B cell (primary cell): Measurements from ENCODE around the gene CYGB.

Source experiments
- CTCF ChIP-seq: fragments of 200-600 bp; IDR thresholded peaks from one replicate; pipeline ENCODE4 v1.8.0; 2022; ENCODE audit warnings: antibody characterized with exemption, mild to moderate bottlenecking
- EZH2 ChIP-seq: IDR thresholded peaks from 2 replicates; pipeline ENCODE4 v1.6.1; 2012; ENCODE audit warnings: borderline replicate concordance, low read depth, mild to moderate bottlenecking, moderate library complexity, low read length; ENCODE audit not compliant: insufficient read depth, poor library complexity, severe bottlenecking

DNA sequence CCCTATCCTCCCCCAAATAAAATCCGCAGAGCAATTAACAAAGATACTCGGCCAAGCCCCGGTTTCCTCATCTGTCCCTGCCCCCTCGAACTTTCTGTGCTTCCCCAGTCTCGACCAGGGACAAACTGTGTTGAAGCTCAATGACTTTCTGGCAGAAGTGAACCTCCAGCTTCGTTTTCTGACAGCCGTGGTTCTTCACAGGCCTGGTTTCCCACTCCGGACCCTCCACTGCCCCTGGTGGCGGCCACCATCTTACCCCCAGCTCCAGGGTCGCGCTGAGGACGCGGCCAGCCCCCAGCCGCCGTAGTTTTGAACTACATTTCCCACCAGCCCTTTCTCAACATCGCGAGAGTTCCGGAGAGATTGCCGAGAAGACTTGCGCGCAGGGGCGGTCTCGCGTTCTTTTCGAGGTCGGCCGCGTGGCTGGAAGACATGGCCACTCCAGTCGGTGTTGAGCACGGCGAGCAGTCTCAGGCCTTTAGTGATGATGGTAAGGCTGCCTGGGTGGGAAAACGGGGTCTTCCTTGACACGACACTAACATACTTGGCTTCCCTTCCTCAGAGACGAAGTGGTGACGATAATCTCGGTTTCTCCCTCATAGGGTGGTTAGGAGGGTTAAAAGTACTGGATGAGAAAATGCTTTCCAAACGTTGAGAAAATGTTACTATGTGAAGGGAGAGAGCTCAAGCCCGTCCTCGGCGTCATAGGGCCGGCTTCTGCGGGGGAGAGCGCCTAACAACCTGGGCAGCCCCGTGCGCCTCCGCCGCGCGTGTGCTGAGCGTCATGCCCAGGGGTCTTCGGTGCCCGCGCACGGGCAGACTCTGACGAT, 20.1 kb upstream of the CYGB start:
- TF ChIP-seq CTCF (peak; percentile 58), EZH2 (no peak)
